DOHH2 (cell line): ENCODE measurements around the gene RPTOR.

Experiments used
- EZH2phosphoT487 ChIP-seq: fragments of 200-600 bp; sonication (generic); IDR thresholded peaks from 2 replicates; pipeline ENCODE4 v1.6.1; 2017; ENCODE audit warnings: borderline replicate concordance, mild to moderate bottlenecking, antibody characterized with exemption, low read length, moderate library complexity, mixed read lengths
- TF ChIP-seq, protein P1 (sequence below): fragments of 200-600 bp; sonication (generic); IDR thresholded peaks from one replicate; pipeline ENCODE4 v1.5.1; 2014; ENCODE audit warnings: antibody characterized with exemption, mild to moderate bottlenecking, low read depth, low read length; ENCODE audit not compliant: poor library complexity, severe bottlenecking

DNA sequence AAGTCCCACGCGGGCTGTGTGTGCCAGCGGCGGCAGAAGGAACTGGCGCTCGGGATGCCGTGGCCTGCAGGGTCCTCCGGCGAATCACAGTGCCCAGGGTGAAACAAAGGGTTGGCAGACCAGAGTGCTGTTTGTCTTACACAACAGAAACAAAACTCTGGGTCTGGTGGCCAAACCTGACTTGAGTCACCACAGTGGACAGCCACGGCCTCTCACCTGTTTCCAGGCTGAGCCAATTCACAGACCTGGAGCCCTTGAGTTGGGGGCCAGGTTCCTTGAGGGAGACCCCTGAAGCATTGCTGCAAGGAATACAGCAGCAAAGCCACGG, 444.9 kb downstream of the RPTOR start:
- TF ChIP-seq, protein P1, sequence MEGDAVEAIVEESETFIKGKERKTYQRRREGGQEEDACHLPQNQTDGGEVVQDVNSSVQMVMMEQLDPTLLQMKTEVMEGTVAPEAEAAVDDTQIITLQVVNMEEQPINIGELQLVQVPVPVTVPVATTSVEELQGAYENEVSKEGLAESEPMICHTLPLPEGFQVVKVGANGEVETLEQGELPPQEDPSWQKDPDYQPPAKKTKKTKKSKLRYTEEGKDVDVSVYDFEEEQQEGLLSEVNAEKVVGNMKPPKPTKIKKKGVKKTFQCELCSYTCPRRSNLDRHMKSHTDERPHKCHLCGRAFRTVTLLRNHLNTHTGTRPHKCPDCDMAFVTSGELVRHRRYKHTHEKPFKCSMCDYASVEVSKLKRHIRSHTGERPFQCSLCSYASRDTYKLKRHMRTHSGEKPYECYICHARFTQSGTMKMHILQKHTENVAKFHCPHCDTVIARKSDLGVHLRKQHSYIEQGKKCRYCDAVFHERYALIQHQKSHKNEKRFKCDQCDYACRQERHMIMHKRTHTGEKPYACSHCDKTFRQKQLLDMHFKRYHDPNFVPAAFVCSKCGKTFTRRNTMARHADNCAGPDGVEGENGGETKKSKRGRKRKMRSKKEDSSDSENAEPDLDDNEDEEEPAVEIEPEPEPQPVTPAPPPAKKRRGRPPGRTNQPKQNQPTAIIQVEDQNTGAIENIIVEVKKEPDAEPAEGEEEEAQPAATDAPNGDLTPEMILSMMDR, result no peak
- no peak for TF ChIP-seq EZH2phosphoT487
